ENCODE data around the gene NUDT16L1.

The NUDT16L1 gene

GRCh38 chr16:4683255-4684057, 9.9 kb upstream of the NUDT16L1 start:
- DNase-seq = no peak

DNA sequence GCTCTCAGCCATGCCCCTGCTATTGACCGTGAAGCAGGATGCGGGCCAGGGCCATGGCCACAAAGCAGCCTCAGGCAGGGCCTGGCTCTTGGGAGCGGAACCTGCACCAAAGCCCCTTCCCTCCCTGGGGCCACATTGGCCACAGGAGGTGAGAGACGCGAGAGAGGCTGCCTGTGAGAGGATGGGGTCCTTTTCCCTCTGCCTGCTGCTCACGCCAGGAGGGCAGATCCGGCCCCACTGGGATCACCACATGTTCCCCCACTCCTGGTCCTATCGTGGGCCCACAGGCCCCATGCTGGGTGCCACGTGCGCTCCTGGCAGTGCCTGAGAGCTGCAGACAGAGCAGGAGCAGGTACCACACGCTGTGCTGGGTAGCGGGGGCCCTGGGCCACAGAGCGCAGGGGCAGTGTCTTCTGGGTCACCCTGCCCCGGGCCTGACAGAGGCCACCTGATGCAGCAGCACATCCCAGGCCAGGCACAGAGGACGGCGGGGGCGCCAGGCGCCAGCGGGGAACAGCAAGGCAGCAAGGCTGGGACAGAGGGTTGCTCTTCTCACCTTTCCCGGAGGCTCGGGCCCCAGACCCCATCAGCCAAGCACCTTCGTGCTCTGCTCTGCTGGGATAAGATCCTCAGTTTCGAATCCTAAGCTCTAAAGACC, 9.2 kb upstream of the NUDT16L1 start:
- no peak for DNase-seq

DNA sequence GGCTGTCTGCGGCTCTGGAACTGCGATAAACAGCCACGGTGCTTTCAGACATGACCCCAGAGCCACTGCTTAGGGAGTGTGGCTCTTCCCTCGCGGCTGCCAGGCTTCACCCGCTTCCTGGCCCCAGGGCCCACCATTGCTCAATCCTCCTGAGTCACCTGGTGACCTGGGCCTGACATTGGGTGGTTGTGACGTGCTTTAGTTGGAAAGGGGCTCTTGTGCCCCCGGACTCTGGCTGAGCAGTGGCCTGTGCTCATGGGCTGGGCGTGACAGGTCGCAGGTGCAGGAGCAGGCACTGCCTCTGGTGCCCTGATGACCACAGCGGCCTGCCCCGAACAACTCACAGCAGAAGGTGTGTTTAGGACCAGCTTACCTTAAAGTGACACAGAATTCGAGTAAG, 8.6 kb upstream of the NUDT16L1 start:
- no peak for DNase-seq

DNA sequence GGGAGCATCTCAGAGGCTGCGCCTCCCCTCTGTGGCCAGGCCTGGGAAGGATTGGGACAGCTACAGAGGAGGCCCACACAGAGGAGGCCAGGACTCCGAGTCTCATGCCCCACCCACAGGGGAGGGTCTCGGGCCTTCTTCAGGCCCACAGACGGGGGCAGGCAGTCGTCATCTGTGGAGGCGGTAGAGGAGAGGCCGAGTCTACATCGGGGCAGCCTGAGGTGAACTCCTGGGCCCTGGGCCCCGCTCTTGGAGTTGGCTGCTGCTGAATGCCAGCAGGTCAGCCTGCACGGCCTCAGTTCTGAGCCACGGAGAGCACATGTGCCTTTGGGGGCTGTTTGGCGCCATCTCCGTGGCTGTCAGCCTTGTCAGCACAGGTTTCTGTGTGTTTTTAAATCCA, 8.1 kb upstream of the NUDT16L1 start:
- no peak for DNase-seq

- no peak for DNase-seq
Observed at GRCh38 chr16:4685776-4686496, 7.4 kb upstream of the NUDT16L1 start.

DNA sequence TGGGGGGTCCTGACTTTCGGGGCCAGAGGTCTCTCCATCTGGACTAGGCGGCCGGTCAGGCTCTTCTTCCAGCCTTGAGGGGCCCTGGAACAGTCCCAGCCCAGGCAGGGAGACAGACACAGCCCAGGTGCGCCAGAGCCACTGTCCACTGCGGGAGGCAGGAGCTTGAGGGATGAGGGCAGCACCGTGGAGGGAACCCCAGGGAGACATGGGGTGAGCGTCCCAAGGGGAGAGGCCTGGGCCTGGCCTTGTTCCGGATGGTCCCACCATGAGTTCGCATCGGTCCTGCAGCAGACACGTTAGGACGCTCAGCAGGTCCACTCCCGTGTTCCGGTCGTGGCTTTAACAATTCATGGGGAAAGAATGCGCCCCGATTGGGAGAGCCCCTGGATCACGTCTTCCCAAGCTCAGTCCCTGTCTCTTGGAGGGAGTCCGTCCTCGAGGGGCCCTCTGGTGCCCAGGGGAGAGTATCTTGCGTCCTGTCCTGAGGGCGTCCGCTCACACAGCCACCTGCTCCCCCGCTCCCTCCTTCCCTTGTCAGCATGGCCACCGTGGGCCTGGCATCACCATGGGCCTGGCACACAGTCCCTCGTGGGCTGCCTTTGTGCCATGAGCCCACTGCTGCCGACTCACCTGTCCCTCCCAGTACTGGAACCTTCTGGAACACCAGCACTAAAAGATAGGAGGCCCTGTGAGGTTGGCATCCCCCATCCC, 6.7 kb upstream of the NUDT16L1 start:
- DNase-seq = no peak

DNA sequence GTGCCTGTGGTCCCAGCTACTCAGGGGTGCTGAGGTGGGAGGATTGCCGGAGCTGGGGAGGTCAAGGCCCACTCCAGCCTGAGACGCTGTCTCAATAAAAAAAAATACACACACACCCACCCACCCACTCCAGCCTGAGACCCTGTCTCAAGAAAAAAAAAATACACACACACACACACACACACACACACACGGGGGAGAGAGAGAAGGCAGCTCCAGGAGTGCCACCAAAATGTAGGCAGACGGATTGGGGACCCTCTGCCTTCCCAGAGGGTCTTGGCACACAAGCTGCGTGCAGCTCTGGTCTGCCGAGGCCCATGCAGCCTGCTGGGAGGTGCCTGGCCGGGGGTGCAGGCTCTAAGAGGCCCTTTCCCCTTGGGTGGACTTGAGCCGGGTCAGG, 5.9 kb upstream of the NUDT16L1 start:
- no peak for DNase-seq

DNA sequence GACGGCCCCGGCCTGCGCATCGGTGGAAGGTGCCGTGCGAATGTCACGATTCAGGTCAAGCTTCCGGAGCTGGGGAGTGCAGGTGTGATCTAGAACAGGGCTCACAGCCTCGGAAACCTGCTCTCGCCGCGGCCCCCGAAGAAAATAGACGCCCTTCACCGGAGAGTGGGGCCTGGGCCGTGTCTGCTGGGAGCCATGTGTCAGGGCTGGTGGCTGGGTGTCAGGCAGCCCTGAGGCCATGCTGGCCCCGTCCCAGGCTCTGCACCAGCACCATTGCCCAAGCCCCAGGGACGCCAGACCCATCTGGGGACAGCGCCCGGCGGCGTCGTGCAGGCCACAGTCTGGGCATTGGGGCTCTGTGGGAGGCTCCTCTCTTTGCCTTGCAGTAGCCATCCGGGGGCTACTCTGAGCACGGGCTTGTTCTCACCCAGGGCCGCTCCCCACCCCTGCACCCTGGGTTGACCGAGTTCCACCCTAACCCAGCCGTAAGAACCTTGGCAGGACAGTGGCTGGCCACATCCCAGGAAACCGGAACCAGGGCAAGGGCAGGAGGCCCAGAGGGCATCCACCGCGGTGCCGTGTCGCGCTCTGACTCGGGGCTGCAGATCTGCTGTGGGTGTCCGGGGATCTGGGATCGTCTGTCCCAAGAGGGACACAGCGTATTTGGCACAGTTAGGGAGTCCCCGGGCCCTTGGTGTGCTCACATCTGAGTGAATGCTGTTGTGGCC, 5.3 kb upstream of the NUDT16L1 start:
- DNase-seq = no peak

- DNase-seq = no peak
Observed at GRCh38 chr16:4688674-4689045, 4.7 kb upstream of the NUDT16L1 start.

DNA sequence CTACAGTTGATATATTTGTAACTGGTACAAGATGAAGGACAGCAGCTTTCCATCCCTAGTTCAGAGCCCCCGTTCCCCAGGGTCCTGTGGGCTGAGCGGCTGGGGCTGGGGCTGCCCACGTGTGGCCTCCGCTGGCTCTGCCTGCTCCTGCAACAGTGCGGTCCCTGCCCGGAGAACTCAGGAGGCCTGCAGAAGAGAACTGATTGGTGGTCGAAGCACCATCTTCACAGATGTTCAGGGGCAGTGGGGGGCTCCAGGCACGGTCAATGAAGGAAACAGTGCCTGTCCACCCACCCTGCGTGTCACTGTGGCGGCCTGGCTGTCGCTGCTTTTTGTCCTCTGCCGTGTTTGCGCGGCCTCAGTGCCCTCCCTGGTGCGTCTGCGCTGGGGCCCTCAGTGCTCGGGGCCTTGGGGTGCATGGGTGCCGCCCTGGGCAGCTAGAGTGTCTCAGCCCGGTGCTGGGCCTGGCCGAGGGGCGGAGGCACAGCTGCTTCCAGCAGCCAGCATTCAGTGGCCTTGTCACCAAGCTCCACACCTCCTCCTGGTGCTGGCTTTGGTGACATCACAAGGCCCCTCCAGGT, 4.2 kb upstream of the NUDT16L1 start:
- DNase-seq = no peak

- no peak for DNase-seq
Observed at GRCh38 chr16:4689864-4690704, 3.3 kb upstream of the NUDT16L1 start.

DNA sequence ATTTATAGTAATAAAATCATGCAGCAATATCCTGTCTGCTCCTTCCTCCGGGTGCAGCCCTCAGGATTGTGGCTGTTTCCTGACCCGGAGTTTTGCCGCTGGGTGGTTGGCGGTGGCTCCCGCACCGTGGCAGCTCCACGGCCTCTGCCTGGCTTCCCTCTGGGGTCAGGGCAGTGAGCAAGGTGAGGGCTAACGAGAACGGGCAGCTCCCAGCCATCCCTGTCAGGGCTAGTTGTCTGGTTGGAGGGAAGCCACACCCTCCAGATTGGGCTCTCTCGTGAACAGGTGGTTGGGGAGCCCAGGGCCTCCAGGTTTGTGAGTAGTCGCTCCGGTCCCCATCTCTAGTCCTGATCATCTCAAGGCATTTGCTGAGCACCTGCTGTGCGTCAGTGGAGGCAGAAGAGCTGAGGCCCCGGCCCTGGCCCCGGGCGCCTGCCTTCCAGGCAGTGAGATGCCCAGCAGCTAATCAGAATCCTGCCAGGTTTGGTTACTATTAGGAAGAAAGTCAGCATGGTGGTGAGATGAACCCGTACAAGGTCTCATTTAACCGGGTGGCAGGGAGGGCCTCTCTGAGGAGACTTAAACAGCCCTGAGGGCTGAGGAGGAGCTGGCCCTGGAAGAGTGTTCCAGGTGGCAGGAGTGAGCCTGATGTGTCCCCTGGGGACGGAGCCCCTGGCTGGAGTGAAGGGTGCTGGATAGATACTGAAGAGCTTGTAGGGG, 2.3 kb upstream of the NUDT16L1 start:
- no peak for DNase-seq

- DNase-seq = no peak
Observed at GRCh38 chr16:4691666-4692412, 1.5 kb upstream of the NUDT16L1 start.

DNA sequence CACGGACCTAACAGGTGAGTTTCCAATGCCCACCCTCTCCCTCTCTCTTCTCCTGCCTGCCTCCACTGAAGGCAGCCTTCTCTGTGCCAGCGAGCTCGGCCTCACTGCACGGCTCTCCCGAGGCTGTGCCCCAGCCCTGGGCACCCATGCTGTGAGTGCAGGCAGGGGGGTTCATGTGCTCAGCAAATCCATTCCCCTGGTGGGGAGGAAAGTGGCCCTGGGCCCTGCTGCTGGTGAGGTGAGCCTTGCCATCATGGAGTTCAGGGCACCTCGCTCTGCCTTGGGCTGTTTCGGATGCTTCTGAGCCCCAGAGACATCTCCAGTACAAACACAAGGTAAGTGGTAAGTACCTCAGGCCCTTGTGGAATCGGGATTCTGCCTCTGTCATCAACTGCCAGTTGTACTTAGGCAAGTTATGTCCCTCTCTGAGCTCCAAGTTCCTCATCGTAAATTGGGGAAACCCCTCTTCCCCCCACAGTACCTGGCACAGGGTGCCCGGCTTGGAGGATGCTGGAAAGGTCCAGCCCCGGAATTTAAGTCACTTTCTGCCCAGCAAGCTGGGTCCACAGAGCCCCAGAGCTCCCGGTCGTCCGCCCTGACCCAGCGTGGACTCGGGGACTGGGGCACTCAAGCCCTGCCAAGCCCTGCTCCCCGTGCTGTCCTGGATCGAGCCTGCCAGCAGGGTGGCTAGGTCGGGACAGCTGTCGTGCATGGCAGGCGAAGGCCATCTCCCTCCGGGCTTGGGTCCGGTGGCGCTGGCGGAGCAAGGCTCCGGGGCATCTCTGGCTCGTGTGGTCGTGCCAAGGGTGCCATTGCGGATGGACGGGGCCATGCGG, 684 bp upstream of the NUDT16L1 start:
- no peak for DNase-seq

DNA sequence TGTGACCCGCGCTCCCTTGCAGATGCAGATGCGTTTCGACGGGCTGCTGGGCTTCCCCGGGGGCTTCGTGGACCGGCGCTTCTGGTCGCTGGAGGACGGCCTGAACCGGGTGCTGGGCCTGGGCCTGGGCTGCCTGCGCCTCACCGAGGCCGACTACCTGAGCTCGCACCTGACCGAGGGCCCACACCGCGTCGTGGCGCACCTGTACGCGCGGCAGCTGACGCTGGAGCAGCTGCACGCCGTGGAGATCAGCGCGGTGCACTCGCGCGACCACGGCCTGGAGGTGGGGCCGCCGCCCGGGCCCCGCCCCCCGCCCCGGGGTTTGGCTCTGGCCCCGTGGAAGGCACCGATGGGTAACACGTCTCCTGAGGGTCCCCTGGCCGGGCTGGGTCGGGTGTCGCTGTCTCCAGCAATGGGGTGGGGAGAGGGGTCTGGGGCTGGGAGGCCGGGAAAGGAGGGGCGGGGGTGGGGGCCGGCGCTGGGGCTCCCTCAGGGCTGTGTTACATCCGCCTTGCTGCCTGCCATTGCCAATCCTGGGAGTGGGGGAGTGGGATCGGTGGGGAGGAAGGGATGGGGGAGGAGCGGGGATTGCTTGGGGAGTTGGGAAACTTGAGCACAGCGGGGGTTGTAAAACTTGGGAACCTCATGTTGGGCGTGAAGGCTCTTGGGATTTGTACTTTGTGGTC, 737 bp downstream of the NUDT16L1 start:
- no peak for DNase-seq

GRCh38 chr16:4694642-4695451, 1.5 kb downstream of the NUDT16L1 start:
- no peak for DNase-seq

DNA sequence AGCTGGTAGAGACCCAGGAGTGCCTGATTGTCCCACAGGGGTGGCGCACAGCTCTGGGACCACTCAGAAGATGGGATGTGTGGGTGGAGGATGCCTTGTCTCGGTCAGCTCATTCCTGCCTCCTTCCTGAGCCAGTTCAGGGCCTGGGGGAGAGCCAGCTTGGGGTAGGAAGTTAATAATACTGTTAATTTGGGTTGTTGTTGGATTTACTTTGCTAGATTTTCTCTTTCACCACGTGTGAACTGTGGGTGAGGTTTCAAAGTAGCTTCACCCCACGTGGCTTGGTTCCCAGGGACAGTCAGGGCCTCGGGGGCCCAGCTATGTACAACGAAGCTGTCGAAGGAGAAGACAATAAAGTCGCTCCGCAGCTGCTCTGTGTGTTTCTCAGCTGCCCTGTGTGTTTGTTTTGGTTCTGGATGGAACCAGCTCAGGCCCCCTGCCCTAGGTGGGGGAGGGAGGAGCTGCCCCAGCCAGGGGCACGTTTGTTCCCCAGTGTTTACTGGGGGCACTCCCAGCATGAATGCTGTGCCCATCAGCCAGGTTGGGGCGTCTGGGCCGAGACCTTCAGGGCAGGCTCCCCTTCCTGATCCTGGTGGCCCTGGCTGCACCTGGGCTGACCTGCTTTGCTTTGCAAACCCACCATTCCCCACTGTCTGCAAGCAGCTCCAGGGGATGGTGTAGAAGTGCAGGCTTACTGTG, 2.3 kb downstream of the NUDT16L1 start:
- DNase-seq = no peak

Measured in COR-L47 (cell line).